IPS-18a (cell line): ENCODE measurements around the gene NID1.

Experiments used
- H3K27ac ChIP-seq: one replicate; pipeline ENCODE4 v1.5.1; 2013; ENCODE audit warnings: low read length
- H3K27me3 ChIP-seq: one replicate; pipeline ENCODE4 v1.6.1; 2013; ENCODE audit warnings: mild to moderate bottlenecking, low read length; ENCODE audit not compliant: control insufficient read depth, insufficient read depth
- H3K36me3 ChIP-seq: one replicate; pipeline ENCODE4 v1.6.1; 2013; ENCODE audit warnings: low read depth, low read length; ENCODE audit not compliant: control insufficient read depth
- H3K4me1 ChIP-seq: one replicate; pipeline ENCODE4 v1.6.1; 2013; ENCODE audit warnings: low read depth, low read length; ENCODE audit not compliant: control insufficient read depth
- H3K4me3 ChIP-seq: one replicate; pipeline ENCODE4 v1.5.1; 2013; ENCODE audit warnings: low read length
- H3K9ac ChIP-seq: one replicate; pipeline ENCODE4 v1.6.1; 2013; ENCODE audit warnings: mild to moderate bottlenecking, low read length, moderate library complexity
- H3K9me3 ChIP-seq: one replicate; pipeline ENCODE4 v1.6.1; 2013; ENCODE audit warnings: low read depth, low read length; ENCODE audit not compliant: control insufficient read depth

Gene NID1

GRCh38 chr1:236000781-236001180, 64.1 kb downstream of the NID1 start:
- no peak overlapping the region for H3K9ac ChIP-seq
- no peaks in the 10 kb centered on the region for H3K27me3 ChIP-seq
- H3K4me3 ChIP-seq = no peak overlapping the region
- no peaks in the 10 kb centered on the region for H3K4me1 ChIP-seq
- no peaks in the 10 kb centered on the region for H3K9me3 ChIP-seq
- H3K36me3 ChIP-seq = no peaks in the 10 kb centered on the region
- no peak overlapping the region for H3K27ac ChIP-seq

DNA sequence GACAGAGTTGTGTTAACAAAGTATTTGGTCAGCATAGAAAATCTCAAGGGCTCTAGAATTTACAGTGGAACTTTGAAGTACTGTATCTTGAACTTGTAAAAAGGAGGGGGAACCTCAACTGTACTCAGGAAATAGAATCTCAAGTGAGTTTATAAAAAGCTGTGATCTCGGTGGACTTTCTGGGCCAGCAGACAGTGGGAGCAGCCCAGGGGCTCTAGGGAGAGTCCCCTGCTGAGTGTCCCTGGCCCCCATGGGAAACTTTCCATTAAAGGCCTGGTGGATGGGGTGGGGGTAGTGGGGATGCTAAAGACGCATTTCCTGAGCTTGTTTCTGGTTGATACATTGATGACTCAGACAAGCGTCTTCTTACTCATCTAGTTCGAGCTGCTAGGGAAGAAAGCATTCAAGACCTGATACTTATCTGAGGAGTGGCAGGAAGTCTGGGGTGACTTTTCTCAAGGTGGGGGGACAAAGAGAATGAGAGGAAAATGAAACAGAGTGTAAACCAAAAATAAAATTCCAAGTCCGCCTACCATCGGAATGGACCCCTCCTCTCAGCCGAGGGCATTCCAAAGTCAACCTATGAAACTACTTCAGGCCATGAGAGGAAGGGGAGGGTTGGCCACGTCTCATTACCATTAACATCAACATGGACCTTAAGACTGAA, 65.5 kb downstream of the NID1 start:
- no peak overlapping the region for H3K27ac ChIP-seq
- H3K4me1 ChIP-seq = no peaks in the 10 kb centered on the region
- no peak overlapping the region for H3K9ac ChIP-seq
- no peaks in the 10 kb centered on the region for H3K9me3 ChIP-seq
- no peak overlapping the region for H3K4me3 ChIP-seq
- no peaks in the 10 kb centered on the region for H3K36me3 ChIP-seq
- no peaks in the 10 kb centered on the region for H3K27me3 ChIP-seq

GRCh38 chr1:235998812-235999211, 66.1 kb downstream of the NID1 start:
- no peak overlapping the region for H3K27ac ChIP-seq
- H3K36me3 ChIP-seq = no peaks in the 10 kb centered on the region
- H3K27me3 ChIP-seq = no peaks in the 10 kb centered on the region
- no peaks in the 10 kb centered on the region for H3K4me1 ChIP-seq
- H3K4me3 ChIP-seq = no peak overlapping the region
- H3K9me3 ChIP-seq = no peaks in the 10 kb centered on the region
- no peak overlapping the region for H3K9ac ChIP-seq

- H3K9ac ChIP-seq = no peak overlapping the region
- no peak overlapping the region for H3K27ac ChIP-seq
- no peak overlapping the region for H3K4me3 ChIP-seq
- no peaks in the 10 kb centered on the region for H3K4me1 ChIP-seq
- no peaks in the 10 kb centered on the region for H3K36me3 ChIP-seq
- H3K27me3 ChIP-seq = no peaks in the 10 kb centered on the region
- H3K9me3 ChIP-seq = no peaks in the 10 kb centered on the region
These were observed 67.0 kb downstream of the NID1 start for GRCh38 chr1:235997931-235998330.

DNA sequence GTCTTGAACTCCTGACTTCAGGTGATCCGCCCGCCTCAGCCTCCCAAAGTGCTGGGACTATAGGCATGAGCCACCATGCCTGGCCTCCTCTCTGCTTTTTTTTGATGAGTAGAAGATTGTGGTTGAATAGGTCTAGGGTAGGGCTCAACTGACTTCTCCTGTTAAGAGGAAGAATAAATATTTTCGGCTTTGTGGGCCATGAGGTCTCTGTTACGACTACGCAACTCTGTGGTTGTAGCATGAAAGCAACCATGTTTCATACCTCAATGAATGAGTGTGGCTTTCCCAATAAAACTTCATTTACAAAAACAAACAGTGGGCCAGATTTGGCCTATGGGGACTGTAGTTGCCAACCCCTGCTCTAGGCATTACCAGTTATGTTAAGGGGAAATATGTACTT, 67.8 kb downstream of the NID1 start:
- H3K4me3 ChIP-seq = no peak overlapping the region
- H3K9me3 ChIP-seq = no peaks in the 10 kb centered on the region
- H3K27ac ChIP-seq = no peak overlapping the region
- no peaks in the 10 kb centered on the region for H3K36me3 ChIP-seq
- no peak overlapping the region for H3K9ac ChIP-seq
- H3K27me3 ChIP-seq = no peaks in the 10 kb centered on the region
- H3K4me1 ChIP-seq = no peaks in the 10 kb centered on the region

DNA sequence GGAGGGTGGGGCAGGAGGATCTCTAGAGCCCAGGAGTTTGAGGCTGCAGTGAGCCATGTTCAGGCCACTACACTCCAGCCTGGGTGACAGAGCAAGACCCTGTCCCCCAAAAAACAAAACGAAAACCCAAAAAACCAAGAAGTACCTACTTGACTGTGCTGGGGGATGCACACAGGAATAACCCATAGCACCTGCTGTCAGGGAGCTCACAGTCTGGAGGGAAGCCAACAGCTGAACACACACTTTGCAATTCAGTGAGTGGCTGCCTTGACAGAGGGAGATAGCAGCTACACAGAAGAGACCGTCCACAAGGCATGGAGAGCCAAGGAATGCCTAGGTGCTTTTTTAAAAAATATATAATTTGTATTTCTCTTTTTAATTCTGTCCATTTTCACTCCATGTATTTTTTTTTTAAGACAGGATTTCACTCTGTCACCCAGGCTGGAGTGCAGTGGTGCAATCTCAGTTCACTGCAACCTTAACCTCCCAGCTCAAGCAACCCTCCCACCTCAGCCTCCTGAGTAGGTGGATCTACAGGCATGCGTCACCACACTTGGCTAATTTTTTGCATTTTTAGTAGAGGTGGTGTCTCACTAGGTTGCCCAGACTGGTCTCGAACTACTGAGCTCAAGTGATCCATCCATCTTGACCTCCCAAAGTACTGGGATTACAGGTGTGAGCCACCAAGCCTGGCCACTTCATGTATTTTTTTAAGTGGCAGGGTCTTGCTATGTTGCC, 68.7 kb downstream of the NID1 start:
- H3K27ac ChIP-seq = no peak overlapping the region
- no peak overlapping the region for H3K9ac ChIP-seq
- H3K36me3 ChIP-seq = no peaks in the 10 kb centered on the region
- H3K4me1 ChIP-seq = no peaks in the 10 kb centered on the region
- H3K27me3 ChIP-seq = no peaks in the 10 kb centered on the region
- H3K9me3 ChIP-seq = no peaks in the 10 kb centered on the region
- no peak overlapping the region for H3K4me3 ChIP-seq

- no peak overlapping the region for H3K27ac ChIP-seq
- H3K4me1 ChIP-seq = no peaks in the 10 kb centered on the region
- H3K9me3 ChIP-seq = no peaks in the 10 kb centered on the region
- no peaks in the 10 kb centered on the region for H3K27me3 ChIP-seq
- no peak overlapping the region for H3K9ac ChIP-seq
- H3K36me3 ChIP-seq = no peaks in the 10 kb centered on the region
- H3K4me3 ChIP-seq = no peak overlapping the region
These were observed 69.4 kb downstream of the NID1 start for GRCh38 chr1:235995511-235995910.

- Histone ChIP-seq H3K9me3 (no peaks in the 10 kb centered on the region), H3K27me3 (no peaks in the 10 kb centered on the region), H3K4me1 (no peaks in the 10 kb centered on the region), H3K36me3 (no peaks in the 10 kb centered on the region), H3K27ac (no peak overlapping the region), H3K9ac (no peak overlapping the region), H3K4me3 (no peak overlapping the region)
These were observed 71.2 kb downstream of the NID1 start for GRCh38 chr1:235993652-235994051.

GRCh38 chr1:235992868-235993267, 72.0 kb downstream of the NID1 start:
- Histone ChIP-seq H3K9me3 (no peaks in the 10 kb centered on the region), H3K4me3 (no peak overlapping the region), H3K27ac (no peak overlapping the region), H3K36me3 (no peaks in the 10 kb centered on the region), H3K27me3 (no peaks in the 10 kb centered on the region), H3K4me1 (no peaks in the 10 kb centered on the region), H3K9ac (no peak overlapping the region)

GRCh38 chr1:235992346-235992745, 72.5 kb downstream of the NID1 start:
- no peaks in the 10 kb centered on the region for H3K9me3 ChIP-seq
- no peak overlapping the region for H3K9ac ChIP-seq
- no peak overlapping the region for H3K4me3 ChIP-seq
- no peaks in the 10 kb centered on the region for H3K4me1 ChIP-seq
- H3K27me3 ChIP-seq = no peaks in the 10 kb centered on the region
- H3K27ac ChIP-seq = no peak overlapping the region
- H3K36me3 ChIP-seq = no peaks in the 10 kb centered on the region

DNA sequence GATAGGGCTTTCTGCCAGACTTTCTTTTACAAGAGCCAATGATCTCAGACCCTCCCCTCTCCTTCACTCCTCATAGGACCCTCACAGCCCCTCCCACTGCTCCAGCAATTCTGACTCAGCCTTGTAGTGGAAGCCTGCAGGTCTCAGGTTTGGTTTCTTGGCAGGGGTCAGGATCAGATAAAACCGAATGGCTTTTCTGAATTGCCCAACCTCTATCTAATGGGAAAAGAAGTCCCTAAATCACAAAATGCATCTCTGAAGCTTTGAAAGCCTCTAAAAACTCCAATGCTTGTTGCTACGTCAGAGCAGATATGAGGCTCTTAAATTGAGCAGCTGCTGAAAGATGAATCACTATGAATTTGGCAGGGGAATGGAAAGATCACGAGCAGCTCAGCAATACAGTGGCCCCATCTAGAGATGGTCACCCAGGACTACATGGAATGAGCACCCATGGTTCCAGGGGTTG, 74.5 kb downstream of the NID1 start:
- Histone ChIP-seq H3K9ac (no peak overlapping the region), H3K4me3 (no peak overlapping the region), H3K36me3 (no peaks in the 10 kb centered on the region), H3K4me1 (no peaks in the 10 kb centered on the region), H3K9me3 (no peaks in the 10 kb centered on the region), H3K27me3 (no peaks in the 10 kb centered on the region), H3K27ac (no peak overlapping the region)

DNA sequence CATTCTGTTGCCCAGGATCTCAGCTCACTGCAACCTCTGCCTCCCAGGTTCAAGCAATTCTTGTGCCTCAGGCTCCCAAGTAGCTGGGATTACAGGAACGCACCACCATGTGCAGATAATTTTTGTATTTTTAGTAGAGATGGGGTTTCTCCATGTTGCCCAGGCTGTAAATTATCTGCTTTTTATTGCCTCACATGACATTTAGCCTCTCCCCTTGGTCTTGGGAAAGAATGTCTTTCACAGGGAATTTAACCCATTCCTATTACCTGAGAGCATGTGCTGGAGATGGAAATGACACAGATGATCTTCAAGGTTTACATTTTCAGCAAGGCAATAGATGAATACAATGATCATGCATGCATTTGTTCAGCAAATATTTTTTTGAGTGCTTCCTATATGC, 75.8 kb downstream of the NID1 start:
- H3K27me3 ChIP-seq = no peaks in the 10 kb centered on the region

More for the DNA sequence above, 75.8 kb downstream of the NID1 start:
- Histone ChIP-seq H3K9ac (no peak overlapping the region), H3K4me3 (no peak overlapping the region), H3K36me3 (no peaks in the 10 kb centered on the region), H3K9me3 (no peaks in the 10 kb centered on the region), H3K27ac (no peak overlapping the region), H3K4me1 (no peaks in the 10 kb centered on the region)
